Fibroblast of mammary gland (primary cell): Measurements from ENCODE around the gene ELOB.

ENCODE experiments used
- DNase-seq: peaks from one replicate; pipeline ENCODE4 v3.0.0-alpha.2; 2010; ENCODE audit warnings: low read depth
- H3K4me3 ChIP-seq: 2 replicates; pipeline ENCODE4 v1.5.1; 2011; ENCODE audit warnings: low read depth, mild to moderate bottlenecking, low read length, moderate library complexity; ENCODE audit not compliant: control insufficient read depth
- CTCF ChIP-seq: conservative IDR thresholded peaks from 2 replicates; pipeline ENCODE4 v1.5.1; 2011; ENCODE audit warnings: low read depth, low read length, inconsistent platforms; ENCODE audit not compliant: control insufficient read depth, insufficient read depth

The ELOB gene

GRCh38 chr16:2742323-2743006, 34.6 kb downstream of the ELOB start:
- H3K4me3 ChIP-seq, result no peak overlapping the region
- no peak for TF ChIP-seq CTCF
- no peak for DNase-seq

DNA sequence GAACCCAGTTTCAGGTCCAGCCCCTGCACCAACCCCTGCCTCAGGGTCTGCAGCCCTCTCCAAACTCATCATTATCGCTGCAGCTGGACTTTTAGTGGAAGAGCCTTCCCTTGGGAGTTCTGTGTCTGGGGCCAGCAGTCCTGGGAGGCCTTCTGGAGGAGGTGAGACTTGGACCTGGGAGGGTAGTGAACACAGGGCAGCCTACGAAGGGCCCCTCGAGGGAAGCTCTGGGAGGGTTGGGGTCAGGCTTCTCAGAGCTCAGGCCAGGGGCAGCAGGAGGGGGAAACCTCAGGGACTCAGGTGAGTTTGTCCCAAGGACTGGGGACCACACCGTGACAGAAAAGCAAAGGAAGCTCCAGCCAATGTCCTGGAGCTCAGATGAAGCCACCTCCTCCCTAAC, 35.9 kb downstream of the ELOB start:
- no peak overlapping the region for H3K4me3 ChIP-seq
- no peak for TF ChIP-seq CTCF
- DNase-seq, result no peak

GRCh38 chr16:2740476-2740875, 36.6 kb downstream of the ELOB start:
- no peak for DNase-seq
- H3K4me3 ChIP-seq, result no peak overlapping the region
- no peak for TF ChIP-seq CTCF

GRCh38 chr16:2739625-2740430, 37.3 kb downstream of the ELOB start:
- no peak for TF ChIP-seq CTCF
- no peak overlapping the region for H3K4me3 ChIP-seq
- no peak for DNase-seq

GRCh38 chr16:2738615-2739014, 38.5 kb downstream of the ELOB start:
- H3K4me3 ChIP-seq, result no peak overlapping the region
- TF ChIP-seq CTCF, result no peak
- no peak for DNase-seq

DNA sequence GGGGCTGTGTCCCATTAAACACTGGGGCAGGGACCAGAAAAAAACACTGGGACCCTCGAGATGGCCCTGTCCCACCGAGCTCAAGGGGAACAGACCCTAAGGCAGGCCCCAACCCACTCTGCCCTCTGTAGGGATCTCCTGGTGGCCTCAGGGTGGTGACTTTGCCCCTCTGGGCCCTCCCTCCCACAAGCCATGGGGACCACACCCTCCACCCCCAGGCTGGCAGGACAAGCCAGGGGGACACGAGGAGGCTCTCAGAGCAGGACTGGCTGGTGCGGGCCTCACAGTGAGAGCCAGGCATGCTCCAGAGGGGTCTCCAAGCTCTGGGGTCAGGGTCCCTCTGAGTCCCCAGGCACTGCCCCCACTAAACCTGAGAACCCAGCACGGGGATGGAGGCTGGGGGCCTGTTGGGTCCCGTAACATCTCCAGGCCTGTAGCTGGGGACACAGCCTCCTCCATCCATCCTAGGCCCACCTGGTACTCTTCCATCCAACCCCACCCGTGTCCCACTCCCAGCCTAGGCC, 39.1 kb downstream of the ELOB start:
- DNase-seq, result no peak
- no peak for TF ChIP-seq CTCF
- H3K4me3 ChIP-seq, result no peak overlapping the region
